B cell (primary cell): ENCODE results near the gene AMN1. TPM values are rescaled to one million over a fixed set of nuclear protein-coding genes. Genes with fewer than 3 reads are reported as not detected.
A peak's percentile ranks its signal among the peaks of the same experiment; 100 is the strongest.

Experiments used
- ATAC-seq: fragments of 200-7000 bp; cut with Tn5 transposase; one replicate; pipeline ENCODE4 v1.10.0; 2021; ENCODE audit warnings: low read depth, mild to moderate bottlenecking, moderate number of reproducible peaks, moderate library complexity
- CTCF ChIA-PET: fragments of 350-600 bp; sonication (Branson Sonifier 250); formaldehyde crosslinking; loops from one replicate; lab custom pipeline; 2021; ENCODE audit warnings: antibody characterized with exemption, inconsistent platforms; lab: Charles Lee
- POLR2A ChIA-PET: fragments of 350-600 bp; sonication (Branson Sonifier 250); formaldehyde crosslinking; loops from one replicate; lab custom pipeline; 2021; ENCODE audit warnings: antibody characterized with exemption; lab: Charles Lee
- DNase-seq: peaks from one replicate; pipeline ENCODE4 v3.0.0; 2013
- H2AFZ ChIP-seq: 2 replicates; pipeline ENCODE4 v1.6.1; 2012; ENCODE audit warnings: mild to moderate bottlenecking, low read depth, low read length; ENCODE audit not compliant: insufficient read depth, poor library complexity, severe bottlenecking
- H3K27ac ChIP-seq, 2 donors: 1 replicate in 1 of 2; 2 replicates in 1 of 2; pipeline ENCODE4 v1.5.1; 2012 to 2013; ENCODE audit warnings: low read length in 2 of 2, mild to moderate bottlenecking in 2 of 2, moderate library complexity in 1 of 2
- H3K27me3 ChIP-seq, 4 experiments: fragments of 200-600 bp in 1 of 4; sonication (generic) in 1 of 4; replicated peaks in 1 of 4; 1 replicate in 2 of 4; 2 replicates in 2 of 4; pipeline versions ENCODE4 v1.6.1 to v1.7.0; 2013 to 2016; ENCODE audit warnings: low read length in 3 of 4, mild to moderate bottlenecking in 2 of 4, mixed read lengths in 1 of 4, moderate library complexity in 1 of 4; ENCODE audit not compliant: insufficient read depth in 4 of 4, control insufficient read depth in 3 of 4; ENCODE audit errors: control extremely low read depth in 1 of 4
- H3K36me3 ChIP-seq, 2 experiments: replicated peaks in 1 of 2; 1 replicate in 1 of 2; 2 replicates in 1 of 2; pipeline versions ENCODE4 v1.6.1 to v1.7.1; 2013; ENCODE audit warnings: low read length in 1 of 2; ENCODE audit not compliant: insufficient read depth in 2 of 2, control insufficient read depth in 1 of 2; ENCODE audit errors: control extremely low read depth in 1 of 2, extremely low read depth in 1 of 2
- H3K4me1 ChIP-seq, 2 donors: fragments of 200-600 bp in 1 of 2; sonication (generic) in 1 of 2; 1 replicate in 1 of 2; 2 replicates in 1 of 2; pipeline versions ENCODE4 v1.5.1 to v1.6.1; 2013 to 2017; ENCODE audit warnings: low read length in 2 of 2; ENCODE audit not compliant: control insufficient read depth in 2 of 2, insufficient read depth in 2 of 2
- H3K4me2 ChIP-seq: replicated peaks from 2 replicates; pipeline ENCODE3; 2012; ENCODE audit warnings: mild to moderate bottlenecking, low read depth, low read length; ENCODE audit not compliant: poor library complexity, severe bottlenecking
- H3K4me3 ChIP-seq, 5 experiments: fragments of 200-600 bp in 1 of 5; sonication (generic) in 1 of 5; 1 replicate in 3 of 5; 2 replicates in 2 of 5; pipeline versions ENCODE4 v1.5.1 to v1.7.0; 2011 to 2016; ENCODE audit warnings: low read length in 4 of 5, mild to moderate bottlenecking in 4 of 5, low read depth in 2 of 5, control low read depth in 1 of 5, moderate library complexity in 1 of 5; ENCODE audit not compliant: insufficient read depth in 1 of 5; ENCODE audit errors: control extremely low read depth in 1 of 5, extremely low read depth in 1 of 5
- H3K79me2 ChIP-seq: fragments of 200-600 bp; sonication (generic); one replicate; pipeline ENCODE4 v1.6.0; 2016; ENCODE audit warnings: low read length; ENCODE audit not compliant: control insufficient read depth, insufficient read depth
- H3K9ac ChIP-seq: fragments of 200-600 bp; sonication (generic); 2 replicates; pipeline ENCODE4 v1.6.1; 2017; ENCODE audit warnings: mild to moderate bottlenecking, low read length, moderate library complexity
- H3K9me3 ChIP-seq, 3 donors: one replicate each; pipeline versions ENCODE4 v1.6.1 to v1.7.1; 2013; ENCODE audit warnings: low read length in 2 of 3; ENCODE audit not compliant: control insufficient read depth in 2 of 3, insufficient read depth in 1 of 3; ENCODE audit errors: control extremely low read depth in 1 of 3
- H4K20me1 ChIP-seq: 2 replicates; pipeline ENCODE4 v1.6.0; 2012; ENCODE audit warnings: mild to moderate bottlenecking, low read length; ENCODE audit not compliant: insufficient read depth, control insufficient read depth, poor library complexity, severe bottlenecking
- H3K27ac Mint-ChIP-seq: one replicate; pipeline ENCODE4 v1.8.0; 2021; ENCODE audit warnings: mixed read lengths
- H3K27me3 Mint-ChIP-seq: one replicate; pipeline ENCODE4 v1.8.0; 2021; ENCODE audit warnings: mixed read lengths
- H3K4me1 Mint-ChIP-seq: one replicate; pipeline ENCODE4 v1.8.0; 2021; ENCODE audit warnings: mixed read lengths
- H3K4me3 Mint-ChIP-seq: one replicate; pipeline ENCODE4 v1.8.0; 2021; ENCODE audit warnings: mixed read lengths
- H3K9me3 Mint-ChIP-seq: one replicate; pipeline ENCODE4 v1.8.0; 2022; ENCODE audit warnings: mixed read lengths; ENCODE audit not compliant: insufficient read depth
- EZH2 ChIP-seq: IDR thresholded peaks from 2 replicates; pipeline ENCODE4 v1.6.1; 2012; ENCODE audit warnings: borderline replicate concordance, low read depth, mild to moderate bottlenecking, moderate library complexity, low read length; ENCODE audit not compliant: insufficient read depth, poor library complexity, severe bottlenecking
- WGBS: methylation state at CpG from one replicate; pipeline ENCODE4 v1.1.5; 2013; ENCODE audit warnings: missing lambda C conversion rate; ENCODE audit not compliant: insufficient coverage; 5-methylcytosine and 5-hydroxymethylcytosine counted together
- intact Hi-C: fragments of 100-400 bp; cut with micrococcal nuclease; formaldehyde crosslinking; loops from one replicate; pipeline ENCODE4 v1.10.0; 2022
- polyA plus RNA-seq: library from polyadenylated mRNA; depleted of rRNA; stranded (reverse); fragments of >200 nt; gene quantifications from 2 replicates; pipeline ENCODE4 v1.2.3, GENCODE V29; 2012
- total RNA-seq, 2 donors: library from RNA; stranded (reverse); fragments of 120-200 nt in 1 of 2; gene quantifications; 1 replicate in 1 of 2; 2 replicates in 1 of 2; pipeline versions ENCODE4 v1.2.3 to v1.2.4, GENCODE V29; 2013 to 2022
- TF ChIP-seq, protein P1 (sequence below): fragments of 200-600 bp; IDR thresholded peaks from one replicate; pipeline ENCODE4 v1.8.0; 2022; ENCODE audit warnings: antibody characterized with exemption, mild to moderate bottlenecking

The AMN1 gene
- total and polyA plus RNA-seq, 2 donors (not counting 1 experiment from before 2014, with no cell fraction given): 32.6 to 32.7 TPM

DNA sequence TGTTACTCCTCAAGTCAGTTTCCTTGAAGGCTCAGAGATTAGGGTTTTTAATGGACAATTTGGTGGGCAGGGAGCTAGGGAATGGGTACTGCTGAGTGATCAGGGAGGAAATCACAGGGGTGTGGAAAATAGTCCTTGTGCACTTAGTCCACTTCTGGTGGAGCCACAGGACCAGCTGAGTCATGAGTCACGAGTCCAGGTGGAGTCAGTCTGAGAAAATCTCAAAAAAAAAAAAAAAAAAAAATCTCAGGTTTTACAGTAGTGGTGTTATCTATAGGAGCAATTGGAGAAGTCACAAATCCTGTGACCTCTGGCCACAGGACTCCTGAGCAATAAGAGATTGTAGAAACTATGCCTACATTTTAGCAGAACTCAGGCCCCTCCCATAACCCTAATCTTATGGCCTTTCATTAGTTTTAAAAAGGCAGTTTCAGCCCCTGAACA is 28.2 kb upstream of the AMN1 start:
- H3K27ac ChIP-seq: no peak overlapping the region
- Mint-ChIP-seq H3K4me3 (no peak overlapping the region), H3K27ac (peak overlapping the region; percentile 21), H3K4me1 (peaks cover 32% of the 10 kb centered on the region), H3K9me3 (no peaks in the 10 kb centered on the region), H3K27me3 (no peaks in the 10 kb centered on the region)
- H3K9ac ChIP-seq: no peak overlapping the region
- no peaks in the 10 kb centered on the region for H3K27me3 ChIP-seq
- WGBS: no CpG with 5 or more reads among the region's 1 CpG
- H3K36me3 ChIP-seq: no peaks in the 10 kb centered on the region
- ATAC-seq: no peak
- no peaks in the 10 kb centered on the region for H3K79me2 ChIP-seq
- H3K9me3 ChIP-seq: peaks cover 0 to 5% (median 0%) of the 10 kb centered on the region in 3 donors
- H3K4me2 ChIP-seq: no peak overlapping the region
- intact Hi-C loops: no loop called here
- H4K20me1 ChIP-seq: no peaks in the 10 kb centered on the region
- ChIA-PET POLR2A (no interaction called here), CTCF (no interaction called here)
- H3K4me3 ChIP-seq: no peak overlapping the region
- DNase-seq: no peak
- TF ChIP-seq, protein P1, sequence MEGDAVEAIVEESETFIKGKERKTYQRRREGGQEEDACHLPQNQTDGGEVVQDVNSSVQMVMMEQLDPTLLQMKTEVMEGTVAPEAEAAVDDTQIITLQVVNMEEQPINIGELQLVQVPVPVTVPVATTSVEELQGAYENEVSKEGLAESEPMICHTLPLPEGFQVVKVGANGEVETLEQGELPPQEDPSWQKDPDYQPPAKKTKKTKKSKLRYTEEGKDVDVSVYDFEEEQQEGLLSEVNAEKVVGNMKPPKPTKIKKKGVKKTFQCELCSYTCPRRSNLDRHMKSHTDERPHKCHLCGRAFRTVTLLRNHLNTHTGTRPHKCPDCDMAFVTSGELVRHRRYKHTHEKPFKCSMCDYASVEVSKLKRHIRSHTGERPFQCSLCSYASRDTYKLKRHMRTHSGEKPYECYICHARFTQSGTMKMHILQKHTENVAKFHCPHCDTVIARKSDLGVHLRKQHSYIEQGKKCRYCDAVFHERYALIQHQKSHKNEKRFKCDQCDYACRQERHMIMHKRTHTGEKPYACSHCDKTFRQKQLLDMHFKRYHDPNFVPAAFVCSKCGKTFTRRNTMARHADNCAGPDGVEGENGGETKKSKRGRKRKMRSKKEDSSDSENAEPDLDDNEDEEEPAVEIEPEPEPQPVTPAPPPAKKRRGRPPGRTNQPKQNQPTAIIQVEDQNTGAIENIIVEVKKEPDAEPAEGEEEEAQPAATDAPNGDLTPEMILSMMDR: no peak
- peaks cover 18 to 19% of the 10 kb centered on the region in 2 donors for H3K4me1 ChIP-seq
- H2AFZ ChIP-seq: no peak overlapping the region

DNA sequence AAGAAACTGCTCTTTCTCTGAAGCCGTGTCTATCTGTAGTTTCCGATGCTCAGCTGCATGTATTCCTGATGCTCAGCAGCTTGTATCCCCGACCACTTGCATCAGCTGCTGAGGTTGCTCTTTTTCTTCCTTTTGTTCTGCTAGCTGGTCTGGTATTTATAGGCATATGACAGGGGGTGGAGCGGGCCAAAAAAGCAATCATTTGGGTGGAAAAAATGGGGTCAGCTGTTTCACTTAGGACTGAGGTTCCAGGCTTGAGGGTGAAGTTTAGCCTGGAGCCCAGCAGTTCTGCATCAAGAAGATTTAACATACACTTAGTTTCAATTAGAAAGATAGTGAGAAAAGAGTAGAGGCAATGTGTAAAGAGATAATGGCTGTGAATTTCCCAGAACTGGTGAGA is 23.6 kb upstream of the AMN1 start:
- no peak for DNase-seq
- Histone ChIP-seq H3K27ac (no peak overlapping the region), H4K20me1 (no peaks in the 10 kb centered on the region), H2AFZ (peak overlapping the region; percentile 24), H3K79me2 (no peaks in the 10 kb centered on the region), H3K4me1 (peaks cover 42 to 49% of the 10 kb centered on the region in 2 donors), H3K4me2 (peak overlapping the region; percentile 46), H3K9me3 (peaks cover 0 to 20% (median 4%) of the 10 kb centered on the region in 3 donors), H3K4me3 (peak overlapping the region in 1 of 5 experiments; percentile 24), H3K36me3 (no peaks in the 10 kb centered on the region), H3K27me3 (no peaks in the 10 kb centered on the region), H3K9ac (peak overlapping the region; percentile 9)
- CTCF ChIA-PET: interaction anchor here (0.5 to 0.6 kb wide), 3 partner anchors 23 to 446 kb away, joined by 3 to 4 read pairs (median 4); no protein-coding TSS in a partner anchor
- POLR2A ChIA-PET: interaction anchor here (0.7 kb wide), 1 partner anchor 47 kb away, joined by 3 read pairs; no protein-coding TSS in a partner anchor
- no peak for TF ChIP-seq EZH2
- TF ChIP-seq, protein P1: no peak
- peaks cover 48% of the 10 kb centered on the region for H3K4me1 Mint-ChIP-seq
- H3K4me3 Mint-ChIP-seq: peak overlapping the region; percentile 44
- H3K27me3 Mint-ChIP-seq: no peaks in the 10 kb centered on the region
- no peak for ATAC-seq
- 49% methylated on average over 3 of the region's 4 CpGs for WGBS
- intact Hi-C loops: no loop called here
- H3K27ac Mint-ChIP-seq: peak overlapping the region; percentile 75
- peaks cover 6% of the 10 kb centered on the region for H3K9me3 Mint-ChIP-seq
